HUES48 (cell line): Measurements from ENCODE around the gene DNAJA4.

Source experiments
- H3K27ac ChIP-seq: one replicate; pipeline ENCODE4 v1.7.0; 2013; ENCODE audit warnings: low read depth, low read length, inconsistent platforms
- H3K27me3 ChIP-seq: 2 replicates; pipeline ENCODE4 v1.6.1; 2013; ENCODE audit warnings: mild to moderate bottlenecking, low read length; ENCODE audit not compliant: control insufficient read depth, insufficient read depth
- H3K36me3 ChIP-seq: 2 replicates; pipeline ENCODE4 v1.6.1; 2013; ENCODE audit warnings: low read length; ENCODE audit not compliant: control insufficient read depth, insufficient read depth
- H3K4me1 ChIP-seq: 2 replicates; pipeline ENCODE4 v1.6.1; 2013; ENCODE audit warnings: mild to moderate bottlenecking, low read length; ENCODE audit not compliant: control insufficient read depth, insufficient read depth
- H3K4me3 ChIP-seq: 2 replicates; pipeline ENCODE4 v1.5.1; 2013; ENCODE audit warnings: mild to moderate bottlenecking, low read depth, low read length
- H3K9ac ChIP-seq: 2 replicates; pipeline ENCODE4 v1.6.1; 2013; ENCODE audit warnings: mild to moderate bottlenecking, low read depth, low read length, moderate library complexity
- H3K9me3 ChIP-seq: 2 replicates; pipeline ENCODE4 v1.6.1; 2013; ENCODE audit warnings: low read length; ENCODE audit not compliant: control insufficient read depth, insufficient read depth

The DNAJA4 gene

GRCh38 chr15:78264304-78265136 is at the start of gene DNAJA4:
Gene DNAJA4 (plus strand): TSS chr15:78264562. CDS start chr15:78264764, 202 bp downstream.
- Histone ChIP-seq H3K36me3 (no peaks in the 10 kb centered on the region), H3K9ac (peak within 1 kb of the TSS; percentile 45; the same call in 1 of the 2 replicates), H3K27me3 (peaks cover 22% of the 10 kb centered on the region), H3K27ac (no peak within 1 kb of the TSS), H3K4me3 (peak within 1 kb of the TSS; percentile 60), H3K9me3 (no peaks in the 10 kb centered on the region), H3K4me1 (peaks cover 5% of the 10 kb centered on the region; the same call in 1 of the 2 replicates)

GRCh38 chr15:78216276-78217104 is 47.9 kb upstream of the DNAJA4 start:
- Histone ChIP-seq H3K4me3 (no peak overlapping the region), H3K36me3 (no peaks in the 10 kb centered on the region), H3K9ac (no peak overlapping the region), H3K4me1 (no peaks in the 10 kb centered on the region), H3K27ac (no peak overlapping the region), H3K27me3 (no peaks in the 10 kb centered on the region), H3K9me3 (no peaks in the 10 kb centered on the region)

- Histone ChIP-seq H3K9ac (no peak overlapping the region), H3K4me1 (no peaks in the 10 kb centered on the region), H3K36me3 (no peaks in the 10 kb centered on the region), H3K27ac (no peak overlapping the region), H3K4me3 (no peak overlapping the region), H3K9me3 (no peaks in the 10 kb centered on the region), H3K27me3 (no peaks in the 10 kb centered on the region)
These were observed 43.6 kb upstream of the DNAJA4 start for GRCh38 chr15:78220713-78221112.

GRCh38 chr15:78222745-78223395 is 41.5 kb upstream of the DNAJA4 start:
- H3K27me3 ChIP-seq: no peaks in the 10 kb centered on the region
- H3K4me3 ChIP-seq: no peak overlapping the region
- H3K9me3 ChIP-seq: no peaks in the 10 kb centered on the region
- no peak overlapping the region for H3K9ac ChIP-seq
- H3K4me1 ChIP-seq: no peaks in the 10 kb centered on the region
- H3K36me3 ChIP-seq: no peaks in the 10 kb centered on the region
- no peak overlapping the region for H3K27ac ChIP-seq

- no peaks in the 10 kb centered on the region for H3K9me3 ChIP-seq
- H3K27me3 ChIP-seq: no peaks in the 10 kb centered on the region
- H3K36me3 ChIP-seq: no peaks in the 10 kb centered on the region
- H3K27ac ChIP-seq: no peak overlapping the region
- H3K4me3 ChIP-seq: no peak overlapping the region
- no peaks in the 10 kb centered on the region for H3K4me1 ChIP-seq
- H3K9ac ChIP-seq: no peak overlapping the region
These were observed 40.9 kb upstream of the DNAJA4 start for GRCh38 chr15:78223396-78224022.

GRCh38 chr15:78224023-78224411 is 40.3 kb upstream of the DNAJA4 start:
- Histone ChIP-seq H3K27me3 (no peaks in the 10 kb centered on the region), H3K27ac (no peak overlapping the region), H3K9ac (no peak overlapping the region), H3K4me1 (no peaks in the 10 kb centered on the region), H3K9me3 (no peaks in the 10 kb centered on the region), H3K36me3 (no peaks in the 10 kb centered on the region), H3K4me3 (no peak overlapping the region)

GRCh38 chr15:78225783-78226541 is 38.4 kb upstream of the DNAJA4 start:
- Histone ChIP-seq H3K4me1 (no peaks in the 10 kb centered on the region), H3K9me3 (no peaks in the 10 kb centered on the region)

GRCh38 chr15:78228356-78228996 is 35.9 kb upstream of the DNAJA4 start:
- no peak overlapping the region for H3K4me3 ChIP-seq
- H3K27me3 ChIP-seq: no peaks in the 10 kb centered on the region
- no peaks in the 10 kb centered on the region for H3K9me3 ChIP-seq
- H3K36me3 ChIP-seq: no peaks in the 10 kb centered on the region
- H3K9ac ChIP-seq: no peak overlapping the region
- H3K4me1 ChIP-seq: peaks cover under 1% of the 10 kb centered on the region; the same call in 1 of the 2 replicates
- no peak overlapping the region for H3K27ac ChIP-seq

More at GRCh38 chr15:78225783-78226541, 38.4 kb upstream of the DNAJA4 start:
- Histone ChIP-seq H3K27ac (no peak overlapping the region), H3K4me3 (no peak overlapping the region), H3K36me3 (no peaks in the 10 kb centered on the region), H3K9ac (no peak overlapping the region), H3K27me3 (no peaks in the 10 kb centered on the region)

GRCh38 chr15:78229431-78230406 is 34.6 kb upstream of the DNAJA4 start:
- Histone ChIP-seq H3K9ac (no peak overlapping the region), H3K36me3 (no peaks in the 10 kb centered on the region), H3K9me3 (no peaks in the 10 kb centered on the region), H3K4me1 (peaks cover 11% of the 10 kb centered on the region), H3K27me3 (no peaks in the 10 kb centered on the region), H3K4me3 (no peak overlapping the region), H3K27ac (no peak overlapping the region)
